H1 (cell line): ENCODE results near the gene IFNA17. TPM values are rescaled to one million over a fixed set of nuclear protein-coding genes. Genes with fewer than 3 reads are reported as not detected.

Experiments
- CTCF ChIA-PET: fragments of 300-600 bp; sonication (Branson Sonifier 250); formaldehyde crosslinking; loops from one replicate; lab custom pipeline; 2021; ENCODE audit not compliant: partially characterized antibody; lab: Charles Lee
- POLR2A ChIA-PET: fragments of 300-600 bp; sonication (Branson Sonifier 250); formaldehyde crosslinking; loops from one replicate; lab custom pipeline; 2021; ENCODE audit warnings: inconsistent platforms; ENCODE audit not compliant: partially characterized antibody; lab: Charles Lee
- DNase-seq, 2 experiments: peaks; one replicate each; pipeline versions ENCODE4 v3.0.0 to v3.0.0-alpha.2; 2010 to 2022; ENCODE audit warnings: low spot score in 2 of 2, low read depth in 1 of 2, mixed read lengths in 1 of 2
- FAIRE-seq: peaks from 2 replicates; lab custom pipeline; 2011; peaks lifted over from hg19 to GRCh38; lab: Jason Lieb, UNC
- H2AFZ ChIP-seq: 2 replicates; pipeline ENCODE4 v1.8.1; 2012; ENCODE audit warnings: low read length, inconsistent platforms
- H2AK5ac ChIP-seq: 2 replicates; pipeline ENCODE4 v1.6.1; 2013; ENCODE audit warnings: low read depth, low read length
- H2BK120ac ChIP-seq: replicated peaks from 2 replicates; pipeline ENCODE3; 2013; ENCODE audit warnings: low read depth, low read length, inconsistent platforms
- H2BK12ac ChIP-seq: 2 replicates; pipeline ENCODE4 v1.6.1; 2013; ENCODE audit warnings: low read depth, low read length
- H2BK15ac ChIP-seq: 2 replicates; pipeline ENCODE4 v1.6.1; 2013; ENCODE audit warnings: low read length
- H2BK20ac ChIP-seq: 2 replicates; pipeline ENCODE4 v1.6.1; 2013; ENCODE audit warnings: low read length
- H2BK5ac ChIP-seq: 2 replicates; pipeline ENCODE4 v1.6.1; 2013; ENCODE audit warnings: low read depth, low read length
- H3K14ac ChIP-seq: 2 replicates; pipeline ENCODE4 v1.6.1; 2013; ENCODE audit warnings: inconsistent platforms; ENCODE audit not compliant: insufficient read length
- H3K18ac ChIP-seq: 2 replicates; pipeline ENCODE4 v1.6.1; 2013; ENCODE audit warnings: low read length; ENCODE audit errors: extremely low read depth
- H3K23ac ChIP-seq: 2 replicates; pipeline ENCODE4 v1.6.1; 2013; ENCODE audit warnings: inconsistent platforms; ENCODE audit not compliant: insufficient read length
- H3K23me2 ChIP-seq: 2 replicates; pipeline ENCODE4 v1.6.1; 2013; ENCODE audit warnings: low read depth, low read length
- H3K27ac ChIP-seq: 2 replicates; pipeline ENCODE4 v1.6.1; 2011; ENCODE audit warnings: low read depth, low read length, inconsistent platforms
- H3K27me3 ChIP-seq, 4 experiments: replicated peaks in 1 of 4; 1 replicate in 1 of 4; 2 replicates in 3 of 4; pipeline versions ENCODE4 v1.6.1 to v1.8.1; 2011 to 2013; ENCODE audit warnings: low read length in 3 of 4, mild to moderate bottlenecking in 3 of 4, inconsistent platforms in 2 of 4, mixed read lengths in 2 of 4, moderate library complexity in 1 of 4; ENCODE audit not compliant: control insufficient read depth in 3 of 4, insufficient read depth in 3 of 4; ENCODE audit errors: extremely low read depth in 1 of 4
- H3K36me3 ChIP-seq, 4 experiments: 2 replicates each; pipeline versions ENCODE4 v1.6.1 to v1.8.1; 2011 to 2013; ENCODE audit warnings: mild to moderate bottlenecking in 4 of 4, low read length in 3 of 4, moderate library complexity in 2 of 4, control low read depth in 1 of 4, inconsistent platforms in 1 of 4; ENCODE audit not compliant: insufficient read depth in 4 of 4, control insufficient read depth in 2 of 4
- H3K4ac ChIP-seq: replicated peaks from 2 replicates; pipeline ENCODE3; 2013; ENCODE audit warnings: low read length, low read depth, mixed read lengths, inconsistent platforms; ENCODE audit not compliant: insufficient read length
- H3K4me1 ChIP-seq, 4 experiments: replicated peaks in 1 of 4; 1 replicate in 1 of 4; 2 replicates in 3 of 4; pipeline versions ENCODE4 v1.6.1 to v1.8.1; 2011 to 2013; ENCODE audit warnings: low read length in 3 of 4, inconsistent platforms in 2 of 4, mixed read lengths in 1 of 4; ENCODE audit not compliant: insufficient read depth in 4 of 4, control insufficient read depth in 3 of 4
- H3K4me2 ChIP-seq, 2 experiments: 2 replicates each; pipeline versions ENCODE4 v1.6.1 to v1.8.1; 2011 to 2013; ENCODE audit warnings: low read depth in 2 of 2, low read length in 2 of 2, control low read depth in 1 of 2, inconsistent platforms in 1 of 2, mild to moderate bottlenecking in 1 of 2; ENCODE audit not compliant: insufficient read depth in 1 of 2
- H3K4me3 ChIP-seq, 4 experiments: fragments of 200-600, 300-600 bp in 1 of 4; sonication (generic), shearing (Covaris generic), sonication (Bioruptor Twin) in 1 of 4; 2 replicates each; pipeline versions ENCODE4 v1.5.1 to v1.8.1; 2011 to 2016; ENCODE audit warnings: low read length in 4 of 4, low read depth in 3 of 4, control low read depth in 2 of 4, inconsistent platforms in 2 of 4, mild to moderate bottlenecking in 2 of 4, mixed read lengths in 1 of 4, moderate library complexity in 1 of 4; ENCODE audit not compliant: insufficient read depth in 2 of 4; ENCODE audit errors: extremely low read depth in 1 of 4
- H3K56ac ChIP-seq: replicated peaks from 2 replicates; pipeline ENCODE3; 2013; ENCODE audit warnings: low read depth, mild to moderate bottlenecking, mixed read lengths, low read length, inconsistent platforms; ENCODE audit not compliant: insufficient read length
- H3K79me1 ChIP-seq: 2 replicates; pipeline ENCODE4 v1.6.1; 2013; ENCODE audit warnings: low read depth, low read length, control low read depth
- H3K79me2 ChIP-seq, 2 experiments: 2 replicates each; pipeline versions ENCODE4 v1.6.1 to v1.8.1; 2012 to 2013; ENCODE audit warnings: low read length in 2 of 2, mild to moderate bottlenecking in 2 of 2, inconsistent platforms in 1 of 2; ENCODE audit not compliant: insufficient read depth in 2 of 2, control insufficient read depth in 1 of 2
- H3K9ac ChIP-seq, 4 experiments: replicated peaks in 1 of 4; 1 replicate in 1 of 4; 2 replicates in 3 of 4; pipeline versions ENCODE4 v1.6.1 to v1.8.1; 2011 to 2013; ENCODE audit warnings: low read depth in 3 of 4, low read length in 3 of 4, control low read depth in 2 of 4, mild to moderate bottlenecking in 2 of 4, moderate library complexity in 2 of 4, inconsistent platforms in 1 of 4; ENCODE audit errors: extremely low read depth in 1 of 4
- H3K9me3 ChIP-seq, 2 experiments: 2 replicates each; pipeline versions ENCODE4 v1.6.1 to v1.8.1; 2012 to 2013; ENCODE audit warnings: mild to moderate bottlenecking in 2 of 2, moderate library complexity in 2 of 2, control low read depth in 1 of 2, inconsistent platforms in 1 of 2, low read depth in 1 of 2, low read length in 1 of 2, mixed read lengths in 1 of 2; ENCODE audit not compliant: insufficient read depth in 2 of 2
- H4K20me1 ChIP-seq, 2 experiments: replicated peaks in 1 of 2; 2 replicates each; pipeline versions ENCODE3 to v1.8.1; 2011 to 2013; ENCODE audit warnings: inconsistent platforms in 2 of 2, low read length in 2 of 2, mild to moderate bottlenecking in 1 of 2; ENCODE audit not compliant: insufficient read depth in 2 of 2, control insufficient read depth in 1 of 2
- H4K5ac ChIP-seq: 2 replicates; pipeline ENCODE4 v1.6.1; 2013; ENCODE audit warnings: low read length, low read depth, mixed read lengths, inconsistent platforms; ENCODE audit not compliant: insufficient read length
- H4K8ac ChIP-seq: 2 replicates; pipeline ENCODE4 v1.8.0; 2013; ENCODE audit warnings: mild to moderate bottlenecking, moderate library complexity, low read length, inconsistent platforms; ENCODE audit not compliant: insufficient read depth; ENCODE audit errors: extremely low read depth
- H4K91ac ChIP-seq: replicated peaks from 2 replicates; pipeline ENCODE3; 2013; ENCODE audit warnings: low read length, mixed read lengths, inconsistent platforms; ENCODE audit not compliant: insufficient read length
- FOSL1 ChIP-seq: IDR thresholded peaks from 2 replicates; pipeline ENCODE4 v1.6.1; 2011; ENCODE audit warnings: mild to moderate bottlenecking, low read depth, low read length, moderate library complexity; ENCODE audit not compliant: insufficient read depth
- HDAC6 ChIP-seq: IDR thresholded peaks from one replicate; pipeline ENCODE4 v1.7.1; 2012; ENCODE audit warnings: low read depth, mild to moderate bottlenecking, inconsistent platforms, low read length, moderate library complexity
- TAF1 ChIP-seq: IDR thresholded peaks from 2 replicates; pipeline ENCODE4 v1.6.1; 2011; ENCODE audit warnings: mild to moderate bottlenecking, low read depth, low read length
- TBP ChIP-seq: IDR thresholded peaks from 2 replicates; pipeline ENCODE4 v1.6.1; 2011; ENCODE audit warnings: low read depth, low read length, improper control_type of control experiment
- USF2 ChIP-seq: IDR thresholded peaks from 2 replicates; pipeline ENCODE4 v1.6.1; 2011; ENCODE audit warnings: low read length, improper control_type of control experiment
- whole genome bisulfite sequencing, 2 experiments: shearing (Covaris generic) in 1 of 2; methylation state at CpG; one replicate each; pipeline versions ENCODE4 v1.1.6 to v1.1.7; 2013 to 2015; ENCODE audit warnings: low lambda C conversion rate in 2 of 2, mixed read lengths in 2 of 2, inconsistent platforms in 1 of 2, low coverage in 1 of 2, missing lambda C conversion rate in 1 of 2; ENCODE audit not compliant: insufficient replicate concordance in 2 of 2, insufficient coverage in 1 of 2, insufficient read length in 1 of 2; ENCODE audit errors: extremely low coverage in 1 of 2, missing lambda C conversion rate in 1 of 2; 5-methylcytosine and 5-hydroxymethylcytosine counted together
- polyA plus RNA-seq, 7 experiments: library from polyadenylated mRNA; depleted of rRNA in 3 of 7; stranded (reverse) in 5 of 7; unstranded in 2 of 7; fragments of >200 nt in 5 of 7; fragments of 200-250 nt in 2 of 7; gene quantifications; 1 replicate in 5 of 7; 2 replicates in 1 of 7; 4 replicates in 1 of 7; pipeline versions ENCODE4 v1.2.1 to v1.2.3, GENCODE V29; 2011 to 2013; ENCODE audit warnings: missing spikeins in 2 of 7, mixed read lengths in 2 of 7
- total RNA-seq: library from RNA; stranded (reverse); fragmentation: NEBNext Ultra II Directional; extraction: Animal tissue kit (Norgen Biotek cat#: 25700); gene quantifications from 2 replicates; pipeline ENCODE4 v1.2.1, GENCODE V29; 2021
- TF ChIP-seq, protein P1 (sequence below), 3 experiments: IDR thresholded peaks; 1 replicate in 2 of 3; 2 replicates in 1 of 3; pipeline versions ENCODE4 v1.5.1 to v1.6.1; 2011; ENCODE audit warnings: low read length in 3 of 3, mild to moderate bottlenecking in 3 of 3, inconsistent platforms in 2 of 3, low read depth in 1 of 3, moderate library complexity in 1 of 3; ENCODE audit not compliant: insufficient read depth in 1 of 3; ENCODE audit errors: control extremely low read depth in 1 of 3
- TF ChIP-seq, protein P2 (sequence below): IDR thresholded peaks from 2 replicates; pipeline ENCODE4 v1.6.1; 2011; ENCODE audit warnings: low read depth, mild to moderate bottlenecking, low read length; ENCODE audit not compliant: insufficient read depth

The IFNA17 gene
- total and polyA plus RNA-seq, 2 of the 8 experiments (the other 6 are each of a cell fraction or from before 2014, with no cell fraction given): not detected

- DNase-seq (no peak), FAIRE-seq (no peak)
- H3K56ac ChIP-seq: no peak overlapping the region
- no peaks in the 10 kb centered on the region for H3K4me1 ChIP-seq
- H3K27ac ChIP-seq: no peak overlapping the region
- no peak overlapping the region for H2AK5ac ChIP-seq
- H4K5ac ChIP-seq: no peak overlapping the region
- H3K79me2 ChIP-seq: no peaks in the 10 kb centered on the region
- ChIA-PET CTCF (interaction anchor here (0.6 to 6.0 kb wide), 6 partner anchors 14 to 484 kb away, joined by 3 to 53 read pairs (median 3); no protein-coding TSS in a partner anchor), POLR2A (interaction anchor here (0.8 kb wide), 1 partner anchor 873 kb away, joined by 3 read pairs; no protein-coding TSS in a partner anchor)
- no peak overlapping the region for H2AFZ ChIP-seq
- H3K9ac ChIP-seq: no peak overlapping the region
- no peak overlapping the region for H3K14ac ChIP-seq
- H3K4ac ChIP-seq: no peak overlapping the region
- no peaks in the 10 kb centered on the region for H3K79me1 ChIP-seq
- no peak overlapping the region for H2BK5ac ChIP-seq
- H3K23me2 ChIP-seq: no peaks in the 10 kb centered on the region
- no peak overlapping the region for H3K18ac ChIP-seq
- H3K9me3 ChIP-seq: no peaks in the 10 kb centered on the region
- H4K20me1 ChIP-seq: peaks cover 0 to 4% of the 10 kb centered on the region in 2 experiments
- H2BK120ac ChIP-seq: no peak overlapping the region
- no peak overlapping the region for H4K8ac ChIP-seq
- 62% methylated on average over 1 of the region's 1 CpG; no CpG with 5 or more reads in 1 of the 2 experiments for WGBS, 2 experiments
- no peak overlapping the region for H2BK15ac ChIP-seq
- H4K91ac ChIP-seq: no peak overlapping the region
- H2BK12ac ChIP-seq: no peak overlapping the region
- H3K23ac ChIP-seq: no peak overlapping the region
- no peak overlapping the region for H3K4me2 ChIP-seq
- H2BK20ac ChIP-seq: no peak overlapping the region
- no peak overlapping the region for H3K4me3 ChIP-seq
- H3K36me3 ChIP-seq: no peaks in the 10 kb centered on the region
- peaks cover 22 to 59% (median 44%) of the 10 kb centered on the region in 4 experiments for H3K27me3 ChIP-seq
- TF ChIP-seq, protein P1, sequence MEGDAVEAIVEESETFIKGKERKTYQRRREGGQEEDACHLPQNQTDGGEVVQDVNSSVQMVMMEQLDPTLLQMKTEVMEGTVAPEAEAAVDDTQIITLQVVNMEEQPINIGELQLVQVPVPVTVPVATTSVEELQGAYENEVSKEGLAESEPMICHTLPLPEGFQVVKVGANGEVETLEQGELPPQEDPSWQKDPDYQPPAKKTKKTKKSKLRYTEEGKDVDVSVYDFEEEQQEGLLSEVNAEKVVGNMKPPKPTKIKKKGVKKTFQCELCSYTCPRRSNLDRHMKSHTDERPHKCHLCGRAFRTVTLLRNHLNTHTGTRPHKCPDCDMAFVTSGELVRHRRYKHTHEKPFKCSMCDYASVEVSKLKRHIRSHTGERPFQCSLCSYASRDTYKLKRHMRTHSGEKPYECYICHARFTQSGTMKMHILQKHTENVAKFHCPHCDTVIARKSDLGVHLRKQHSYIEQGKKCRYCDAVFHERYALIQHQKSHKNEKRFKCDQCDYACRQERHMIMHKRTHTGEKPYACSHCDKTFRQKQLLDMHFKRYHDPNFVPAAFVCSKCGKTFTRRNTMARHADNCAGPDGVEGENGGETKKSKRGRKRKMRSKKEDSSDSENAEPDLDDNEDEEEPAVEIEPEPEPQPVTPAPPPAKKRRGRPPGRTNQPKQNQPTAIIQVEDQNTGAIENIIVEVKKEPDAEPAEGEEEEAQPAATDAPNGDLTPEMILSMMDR (IDR thresholded peaks at IDR 0.05; ENCODE audit: control extremely low read depth in 1 of 3, insufficient read depth in 1 of 3, low read depth in 1 of 3, low read length in 3 of 3): no peak
- TF ChIP-seq FOSL1: no peak
- no peak for TF ChIP-seq TAF1
- TF ChIP-seq, protein P2, sequence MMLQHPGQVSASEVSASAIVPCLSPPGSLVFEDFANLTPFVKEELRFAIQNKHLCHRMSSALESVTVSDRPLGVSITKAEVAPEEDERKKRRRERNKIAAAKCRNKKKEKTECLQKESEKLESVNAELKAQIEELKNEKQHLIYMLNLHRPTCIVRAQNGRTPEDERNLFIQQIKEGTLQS: no peak
- TF ChIP-seq TBP: no peak
- no peak for TF ChIP-seq USF2
- TF ChIP-seq HDAC6: no peak
Observed at GRCh38 chr9:21265421-21266189, 37.6 kb upstream of the IFNA17 start.
